Glomerular endothelial cell (primary cell): ENCODE measurements around the gene GYPC. TPM values are rescaled to one million over a fixed set of nuclear protein-coding genes. Genes with fewer than 3 reads are reported as not detected.
"Not testable (repeated sequence)": the region's sequence is repeated elsewhere in the genome, so short reads cannot be mapped to it uniquely, and the experiment has no call there.

Source experiments
- DNase-seq: peaks from one replicate; pipeline ENCODE4 v3.0.0-alpha.2; 2011; ENCODE audit warnings: low read depth, low spot score; ENCODE audit errors: extremely low read depth
- total RNA-seq: library from RNA; depleted of rRNA; stranded (reverse); fragments of >200 nt; gene quantifications from 2 replicates; pipeline ENCODE4 v1.2.3, GENCODE V29; 2015

GYPC gene
- total RNA-seq, 1 donor from 2014 or later, result 308 TPM

GRCh38 chr2:126648345-126648786 is 7.6 kb upstream of the GYPC start:
- DNase-seq, result not testable (repeated sequence)

GRCh38 chr2:126649101-126649500 is 6.9 kb upstream of the GYPC start:
- no peak for DNase-seq

DNA sequence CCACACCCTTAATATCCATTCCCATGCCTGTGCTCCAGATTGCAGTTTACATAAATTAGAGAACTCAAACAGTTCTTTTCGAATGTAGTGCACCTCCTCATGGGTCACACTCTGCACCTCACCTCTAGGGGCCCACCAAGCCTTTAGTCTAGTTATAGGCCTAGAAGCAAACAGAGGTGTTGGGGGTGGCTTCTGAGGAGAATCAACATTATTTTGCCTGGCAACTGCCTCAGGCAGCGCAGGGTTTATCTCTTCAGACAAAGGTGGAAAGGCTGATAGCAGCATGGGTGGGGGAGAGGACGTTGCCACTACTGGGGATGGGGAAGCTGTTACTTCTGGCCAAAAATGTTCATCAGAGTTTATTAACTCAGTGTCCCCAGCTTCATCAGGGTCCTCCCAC is 5.0 kb upstream of the GYPC start:
- DNase-seq, result no peak

DNA sequence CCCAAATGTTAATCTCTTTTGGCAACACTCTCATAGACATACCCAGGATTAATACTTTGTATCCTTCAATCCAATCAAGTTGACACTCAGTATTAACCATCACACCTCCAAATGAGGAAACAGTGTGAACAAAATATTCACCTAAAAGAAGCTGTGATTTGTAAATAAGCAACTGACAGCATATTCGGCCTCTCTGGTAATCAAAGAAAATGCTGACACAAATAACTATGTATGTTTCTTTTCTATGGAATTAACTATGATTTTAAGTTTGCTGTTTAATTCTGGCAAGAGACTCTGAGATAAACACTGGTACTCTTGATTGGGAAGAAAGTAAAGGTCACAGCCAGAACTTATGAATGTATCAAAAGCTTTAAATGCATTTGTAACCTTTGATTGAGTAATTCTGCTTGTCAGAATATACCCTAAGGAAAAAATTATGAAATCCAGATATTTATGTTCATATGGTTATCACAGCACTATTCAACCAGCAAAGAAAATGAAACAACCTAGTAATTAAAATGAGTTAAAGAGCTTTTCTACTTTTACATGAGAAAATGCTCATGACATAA is 3.6 kb upstream of the GYPC start:
- DNase-seq, result no peak

DNA sequence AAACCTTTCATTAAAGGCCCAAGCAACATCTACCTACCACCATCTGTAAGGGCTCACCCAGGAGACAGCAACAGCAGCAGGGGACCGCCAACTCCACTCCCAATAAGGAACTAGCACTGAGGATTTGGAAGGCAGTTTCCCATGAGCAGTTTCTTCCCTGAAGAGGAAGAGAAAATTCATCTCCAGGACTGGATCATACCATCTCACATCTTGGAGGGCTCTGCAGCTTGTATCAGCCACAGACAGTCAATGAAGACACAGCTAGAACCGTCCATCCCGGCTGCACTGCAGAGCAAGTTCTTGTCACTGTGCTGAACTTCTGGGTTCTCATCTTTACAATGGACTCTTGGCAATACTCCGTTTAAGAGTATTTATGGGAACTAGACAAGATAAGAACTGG is 2.8 kb upstream of the GYPC start:
- DNase-seq, result no peak

DNA sequence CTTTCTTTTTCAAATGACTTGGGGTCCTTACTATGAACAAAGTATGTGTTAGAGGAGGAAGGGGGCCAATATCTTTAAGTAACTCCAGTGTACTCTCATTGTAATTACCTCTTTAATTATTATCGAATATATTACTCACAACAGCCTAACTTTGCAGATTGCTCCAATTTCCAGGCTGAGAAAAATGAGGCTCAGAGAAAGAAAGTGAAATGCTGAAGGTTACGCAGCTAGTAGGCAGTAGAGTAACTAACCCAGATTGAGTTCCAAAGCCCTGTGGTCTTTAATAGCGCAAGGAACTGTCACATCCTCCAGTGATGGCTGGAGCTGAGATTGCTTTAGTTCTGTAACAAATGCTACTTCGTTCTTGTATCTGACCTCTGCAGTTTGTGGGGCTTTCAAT is 2.2 kb upstream of the GYPC start:
- no peak for DNase-seq

- no peak for DNase-seq
Observed at GRCh38 chr2:126655051-126655450, 907 bp upstream of the GYPC start.

DNA sequence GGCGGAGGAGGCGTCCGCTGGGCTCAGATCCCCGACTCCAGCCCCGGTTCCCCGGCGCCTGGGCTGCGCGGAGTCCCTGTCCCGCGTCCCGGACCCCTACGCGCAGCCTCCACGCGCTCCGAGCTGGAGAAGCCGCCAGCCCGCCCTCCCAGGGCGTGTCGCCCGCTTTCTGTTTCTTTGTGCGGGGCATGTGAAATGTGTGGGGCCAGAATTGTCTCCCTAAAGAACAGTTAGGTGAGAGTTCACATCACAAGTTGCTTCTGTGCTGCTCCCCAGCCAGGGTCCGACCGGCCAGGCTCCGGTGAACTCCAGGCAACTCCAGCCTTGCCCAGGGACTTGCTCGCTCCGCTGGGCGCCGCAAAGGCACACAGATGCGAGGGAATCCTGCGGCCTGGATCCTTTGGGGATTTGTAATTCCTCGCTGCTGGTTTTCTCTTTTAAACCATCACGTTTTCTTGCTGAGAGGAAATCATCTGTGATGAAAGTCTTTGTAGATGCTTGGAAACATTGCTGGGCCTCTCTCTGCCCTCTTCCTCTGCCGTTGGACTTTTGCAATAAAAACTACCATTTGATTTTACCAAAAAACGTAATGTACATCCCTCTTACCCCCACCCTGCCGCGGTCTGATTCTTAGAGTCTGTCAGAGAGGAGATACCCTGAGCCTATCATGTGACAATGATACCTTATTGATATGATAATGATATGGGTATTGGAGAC is 631 bp downstream of the GYPC start:
- no peak for DNase-seq

- DNase-seq, result peak; percentile 12
Observed at GRCh38 chr2:126657148-126657635, 1.2 kb downstream of the GYPC start.

- DNase-seq, result peak; percentile 55
Observed at GRCh38 chr2:126657636-126658318, 1.8 kb downstream of the GYPC start.

GRCh38 chr2:126658319-126658904 is 2.5 kb downstream of the GYPC start:
- no peak for DNase-seq

DNA sequence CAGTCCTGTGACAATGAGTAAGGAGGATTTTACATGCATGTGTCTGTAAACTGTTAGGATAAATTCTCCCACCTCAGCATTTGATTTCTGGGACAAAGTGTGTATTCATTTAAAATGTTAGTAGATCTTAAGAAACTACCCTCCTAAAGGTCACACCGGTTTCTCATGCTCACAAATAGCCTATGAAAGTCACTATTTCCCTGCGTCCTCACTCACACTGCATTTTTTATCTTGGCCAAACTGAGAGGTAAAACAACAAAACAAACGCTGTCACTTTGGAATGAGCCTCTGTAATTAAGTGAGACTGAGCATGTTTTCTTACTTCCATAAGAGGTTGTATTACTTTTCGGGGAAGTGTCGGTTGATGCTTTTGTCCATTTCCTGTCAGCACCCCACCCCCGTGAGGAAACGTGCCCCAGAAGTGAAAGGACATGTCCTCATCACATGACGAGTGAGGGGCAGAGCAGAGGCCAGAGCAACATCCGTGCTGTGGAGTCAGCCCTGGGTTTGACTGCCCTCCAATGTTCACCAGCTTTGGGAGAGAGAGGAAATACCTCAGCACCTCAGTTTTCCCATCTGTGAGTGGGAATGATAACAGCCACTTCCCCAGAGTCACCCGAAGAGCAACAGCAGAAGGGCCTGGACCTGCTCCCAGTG is 3.1 kb downstream of the GYPC start:
- peak; percentile 14 for DNase-seq

DNA sequence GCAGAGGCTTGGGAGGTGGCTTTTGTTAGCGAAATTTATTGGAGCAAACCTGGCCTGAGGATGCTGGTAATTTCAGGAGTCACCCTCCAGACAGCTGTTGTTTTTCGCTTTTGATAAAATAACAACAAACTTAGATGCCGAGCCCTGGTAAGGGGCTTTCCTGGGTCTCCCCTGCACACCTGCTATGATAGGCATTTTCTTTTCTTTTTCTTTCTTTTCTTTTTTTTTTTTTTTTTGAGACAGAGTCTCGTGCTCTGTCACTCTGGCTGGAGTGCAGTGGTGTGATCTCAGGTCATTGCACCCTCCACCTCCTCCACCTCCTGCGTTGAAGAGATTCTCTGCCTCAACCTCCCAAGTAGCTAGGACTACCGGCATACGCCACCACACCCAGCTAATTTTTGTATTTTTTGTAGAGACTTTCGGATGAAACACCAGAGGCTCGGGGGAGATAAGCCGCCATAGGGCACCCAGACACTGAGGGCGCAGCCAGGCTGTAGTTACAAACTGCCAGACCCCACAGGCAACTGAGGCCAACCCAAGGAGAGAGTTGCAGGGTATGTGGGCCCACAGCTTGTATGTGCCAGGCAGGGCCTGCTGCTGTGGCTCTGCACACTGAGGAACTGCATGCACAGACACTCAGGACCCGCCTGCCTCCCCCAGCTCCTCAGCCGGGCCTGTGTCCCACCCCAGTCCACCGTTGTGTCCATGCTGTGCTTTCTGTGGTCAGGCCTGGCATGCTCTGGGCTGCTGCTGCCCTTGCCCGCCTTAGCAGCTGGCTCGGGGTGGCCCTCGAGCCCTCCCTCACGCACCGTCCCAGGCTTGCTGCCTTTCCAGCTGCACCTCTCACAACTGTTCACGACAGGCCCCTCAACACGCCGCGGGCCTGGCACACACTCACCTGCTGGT is 3.9 kb downstream of the GYPC start:
- DNase-seq, result no peak

GRCh38 chr2:126660971-126661370 is 5.0 kb downstream of the GYPC start:
- DNase-seq, result no peak

GRCh38 chr2:126661702-126662500 is 5.9 kb downstream of the GYPC start:
- no peak for DNase-seq

- no peak for DNase-seq
Observed at GRCh38 chr2:126662621-126663020, 6.7 kb downstream of the GYPC start.

DNA sequence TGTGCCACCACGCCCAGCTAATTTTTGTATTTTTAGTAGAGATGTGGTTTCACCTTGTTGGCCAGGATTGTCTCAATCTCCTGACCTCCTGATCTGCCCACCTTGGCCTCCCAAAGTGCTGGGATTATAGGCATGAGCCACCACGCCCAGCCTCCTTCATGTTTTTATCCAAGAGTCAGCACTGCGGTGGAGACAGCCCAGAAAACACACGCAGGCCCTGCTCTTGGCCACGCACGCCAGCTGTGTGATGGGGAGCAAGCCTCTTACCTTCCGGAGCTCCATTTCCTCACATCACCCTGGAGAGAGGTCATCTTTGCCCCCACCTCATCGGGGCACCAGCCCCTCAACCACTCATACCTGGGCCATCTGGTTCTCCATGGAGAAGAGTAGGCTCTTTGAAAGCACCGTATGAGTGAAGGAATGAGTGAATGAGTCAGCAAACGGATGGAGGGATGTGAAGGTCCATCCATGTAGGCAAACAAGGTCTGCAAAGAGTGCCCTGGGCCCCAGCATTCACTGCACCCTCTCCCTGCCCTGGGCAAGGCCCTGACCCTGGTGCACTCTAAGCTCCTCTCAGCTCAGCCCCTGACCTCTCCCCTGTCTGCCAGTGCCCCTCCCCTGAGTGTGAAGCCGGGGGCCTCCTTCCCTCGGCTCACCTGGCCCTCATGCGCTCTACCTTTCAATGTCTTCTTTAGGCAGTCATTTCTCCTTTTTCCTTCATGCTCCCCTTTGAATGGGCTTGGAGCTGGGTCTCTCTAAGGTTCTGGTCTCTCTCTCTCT is 7.4 kb downstream of the GYPC start:
- no peak for DNase-seq

DNA sequence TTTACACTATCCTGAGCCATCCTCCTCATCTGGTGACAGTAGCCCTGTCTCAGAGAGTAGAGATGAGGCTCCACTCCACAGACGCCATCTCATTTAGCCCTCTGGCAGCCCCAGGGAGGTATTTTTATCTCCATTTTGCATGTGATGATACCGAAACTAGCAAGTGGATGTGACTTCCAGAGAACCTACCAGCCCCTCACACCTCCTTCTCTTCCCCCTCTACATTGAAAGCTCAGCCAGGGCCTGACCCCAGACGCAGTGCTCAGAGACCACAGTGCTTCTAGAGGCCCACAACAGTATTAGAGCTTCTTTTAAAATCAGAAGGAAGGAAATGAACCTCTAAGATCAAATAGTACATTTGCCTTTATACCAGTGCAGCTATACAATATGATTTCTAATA is 8.3 kb downstream of the GYPC start:
- DNase-seq, result no peak
